Left hindlimb (tissue), 1 donor: ENCODE results near the gene DUXB.

Experiments used
- DNase-seq: peaks from one replicate; pipeline ENCODE4 v3.0.0-alpha.2; 2018

The DUXB gene

GRCh38 chr16:75660321-75660720 lies 40.9 kb downstream of the DUXB start:
- DNase-seq: no peak

GRCh38 chr16:75658175-75658574 lies 43.1 kb downstream of the DUXB start:
- DNase-seq: no peak

GRCh38 chr16:75653922-75654321 lies 47.3 kb downstream of the DUXB start:
- no peak for DNase-seq

DNA sequence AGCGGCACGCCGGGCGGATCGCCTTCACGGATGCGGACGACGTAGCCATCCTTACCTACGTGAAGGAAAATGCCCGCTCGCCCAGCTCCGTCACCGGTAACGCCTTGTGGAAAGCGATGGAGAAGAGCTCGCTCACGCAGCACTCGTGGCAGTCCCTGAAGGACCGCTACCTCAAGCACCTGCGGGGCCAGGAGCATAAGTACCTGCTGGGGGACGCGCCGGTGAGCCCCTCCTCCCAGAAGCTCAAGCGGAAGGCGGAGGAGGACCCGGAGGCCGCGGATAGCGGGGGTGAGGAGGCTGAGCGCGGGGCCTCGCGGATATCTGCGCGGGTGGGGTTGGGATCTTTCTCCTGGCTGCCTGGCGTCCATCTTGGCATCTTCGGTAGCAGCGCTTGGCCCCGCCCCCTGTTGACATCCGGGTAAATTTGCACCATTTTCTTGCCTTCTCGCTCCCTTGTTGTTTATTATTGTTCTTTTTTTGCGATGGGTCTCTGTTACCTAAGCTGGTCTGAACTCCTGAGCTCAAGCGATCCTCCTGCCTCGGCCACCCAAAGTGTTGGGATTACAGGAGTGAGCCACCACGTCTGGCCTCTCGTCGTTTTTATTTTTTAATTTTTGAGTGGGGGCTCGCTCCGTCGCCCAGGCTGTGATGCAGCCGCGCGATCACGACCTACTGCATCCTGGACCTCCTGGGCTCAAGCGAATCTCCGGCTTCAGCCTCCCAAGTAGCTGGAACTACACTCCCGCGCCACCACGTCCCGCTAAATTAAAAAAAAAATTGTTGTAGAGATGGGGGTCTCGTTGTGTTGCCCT lies 52.8 kb downstream of the DUXB start:
- peak; percentile 87 for DNase-seq

- peak; percentile 96 for DNase-seq
These were observed 53.6 kb downstream of the DUXB start, which contains the start of the genes KARS1 and TERF2IP for GRCh38 chr16:75647492-75648264. Gene KARS1, minus strand, starts transcription at chr16:75647665. Its CDS starts 26 bp downstream, at chr16:75647639. Gene TERF2IP, plus strand, starts transcription at chr16:75647773. Its CDS starts 110 bp downstream, at chr16:75647883.

DNA sequence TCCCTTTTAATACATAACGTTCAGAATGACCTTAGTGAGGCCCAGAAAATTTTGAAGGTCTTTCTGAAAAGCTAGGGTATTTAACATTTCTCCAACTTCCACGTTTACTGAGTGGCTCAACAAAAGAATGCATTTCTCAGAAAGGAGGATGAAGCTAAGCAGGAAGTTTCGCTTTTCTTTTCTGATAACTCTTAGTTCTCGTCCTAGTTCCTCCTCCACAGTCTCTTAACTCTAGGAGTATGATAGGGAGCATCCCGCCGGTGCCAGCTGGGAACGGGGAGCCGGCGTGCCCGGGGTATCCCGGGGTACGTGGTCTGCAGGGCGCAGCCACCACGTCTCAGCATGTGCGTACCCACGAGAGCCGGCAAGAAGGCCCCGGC lies 54.2 kb downstream of the DUXB start:
- no peak for DNase-seq

DNA sequence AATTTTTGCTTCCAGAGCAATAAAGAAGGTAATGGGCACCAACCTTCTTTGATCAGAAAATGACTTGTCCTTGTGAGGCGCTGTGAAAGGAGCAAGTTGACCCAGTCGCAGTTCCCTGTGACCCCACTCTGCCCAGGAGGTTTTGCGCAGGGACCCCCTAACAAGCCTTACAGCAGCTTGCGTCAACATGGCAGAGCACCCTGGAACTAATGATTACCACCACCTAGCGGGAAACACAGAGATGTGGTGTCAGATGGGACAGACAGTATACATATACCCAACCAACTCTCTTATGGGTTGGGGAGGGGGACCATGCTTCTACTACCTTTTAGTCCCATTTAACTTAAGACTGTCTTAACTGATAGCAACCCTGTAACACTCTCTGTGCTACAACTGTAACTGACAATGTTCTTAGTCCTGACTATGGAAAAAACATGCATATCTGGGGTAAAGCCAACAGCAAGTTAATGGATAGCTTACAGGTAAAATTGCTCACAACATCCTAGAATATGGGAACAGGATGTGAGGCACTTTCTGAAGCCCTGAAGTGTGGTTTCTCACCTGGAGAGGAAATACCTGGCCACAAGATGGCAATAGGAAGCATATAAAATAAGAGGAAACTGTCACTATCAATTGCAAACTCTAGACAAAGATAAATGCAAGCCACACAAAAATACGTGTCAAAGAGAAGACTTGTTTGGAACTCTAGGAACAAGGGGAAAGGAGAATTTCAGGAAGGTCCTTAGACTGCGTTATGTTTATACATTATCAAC lies 56.8 kb downstream of the DUXB start:
- no peak for DNase-seq
